Nephron (organoid): Measurements from ENCODE around the gene SNX6.

Source experiments
- H3K27ac Mint-ChIP-seq, 3 experiments: 2 replicates each; pipeline ENCODE4 v1.8.0; 2020; ENCODE audit warnings: mixed read lengths in 3 of 3, mild to moderate bottlenecking in 2 of 3, moderate library complexity in 1 of 3
- H3K27me3 Mint-ChIP-seq: 2 replicates; pipeline ENCODE4 v1.8.0; 2021; ENCODE audit warnings: low read depth, mild to moderate bottlenecking, moderate library complexity, mixed read lengths
- H3K36me3 Mint-ChIP-seq: 2 replicates; pipeline ENCODE4 v1.8.0; 2020; ENCODE audit warnings: low read depth, mixed read lengths
- H3K4me1 Mint-ChIP-seq: 2 replicates; pipeline ENCODE4 v1.8.0; 2020; ENCODE audit warnings: mixed read lengths
- H3K4me3 Mint-ChIP-seq, 3 experiments: 2 replicates each; pipeline ENCODE4 v1.8.0; 2020; ENCODE audit warnings: mild to moderate bottlenecking in 3 of 3, mixed read lengths in 3 of 3, moderate library complexity in 2 of 3
- H3K9me3 Mint-ChIP-seq: 2 replicates; pipeline ENCODE4 v1.8.0; 2020; ENCODE audit warnings: mixed read lengths
- CTCF ChIP-seq, 3 experiments: fragments of 200-600 bp; sonication (generic); IDR thresholded peaks; one replicate each; pipeline ENCODE4 v1.5.0; 2021; ENCODE audit warnings: antibody characterized with exemption in 3 of 3; ENCODE audit not compliant: unreplicated experiment in 3 of 3

Gene SNX6

GRCh38 chr14:34671716-34672115 lies 41.8 kb upstream of the SNX6 start:
- Mint-ChIP-seq H3K36me3 (no peaks in the 10 kb centered on the region), H3K27ac (no peak overlapping the region), H3K4me3 (no peak overlapping the region), H3K4me1 (peaks cover 3% of the 10 kb centered on the region), H3K9me3 (no peaks in the 10 kb centered on the region), H3K27me3 (no peaks in the 10 kb centered on the region)
- no peak for TF ChIP-seq CTCF (IDR thresholded peaks at IDR 0.05; ENCODE audit: unreplicated experiment in 3 of 3)

GRCh38 chr14:34668111-34668510 lies 38.2 kb upstream of the SNX6 start:
- TF ChIP-seq CTCF (IDR thresholded peaks at IDR 0.05; ENCODE audit: unreplicated experiment in 3 of 3) = no peak
- Mint-ChIP-seq H3K4me3 (no peak overlapping the region), H3K9me3 (peaks cover 3% of the 10 kb centered on the region)

GRCh38 chr14:34667007-34667406 lies 37.1 kb upstream of the SNX6 start:
- no peak for TF ChIP-seq CTCF (IDR thresholded peaks at IDR 0.05; ENCODE audit: unreplicated experiment in 3 of 3)
- Mint-ChIP-seq H3K27me3 (no peaks in the 10 kb centered on the region), H3K4me3 (no peak overlapping the region), H3K27ac (peak overlapping the region in 1 of 3 experiments; percentile 92), H3K9me3 (peaks cover 10% of the 10 kb centered on the region), H3K4me1 (peaks cover 11% of the 10 kb centered on the region), H3K36me3 (no peaks in the 10 kb centered on the region)

More at GRCh38 chr14:34668111-34668510, 38.2 kb upstream of the SNX6 start:
- H3K27me3 Mint-ChIP-seq = no peaks in the 10 kb centered on the region
- H3K36me3 Mint-ChIP-seq = no peaks in the 10 kb centered on the region
- H3K4me1 Mint-ChIP-seq = peaks cover 11% of the 10 kb centered on the region
- H3K27ac Mint-ChIP-seq = no peak overlapping the region

GRCh38 chr14:34665785-34666435 lies 36.0 kb upstream of the SNX6 start:
- Mint-ChIP-seq H3K27me3 (no peaks in the 10 kb centered on the region), H3K36me3 (no peaks in the 10 kb centered on the region), H3K4me1 (peaks cover 11% of the 10 kb centered on the region), H3K27ac (peak overlapping the region; percentile 74 to 97 (median 92)), H3K9me3 (peaks cover 13% of the 10 kb centered on the region), H3K4me3 (no peak overlapping the region)
- TF ChIP-seq CTCF (IDR thresholded peaks at IDR 0.05; ENCODE audit: unreplicated experiment in 3 of 3) = no peak

GRCh38 chr14:34662561-34663088 lies 32.7 kb upstream of the SNX6 start:
- peaks cover 3% of the 10 kb centered on the region for H3K36me3 Mint-ChIP-seq
- peaks cover 11% of the 10 kb centered on the region for H3K4me1 Mint-ChIP-seq
- no peak for TF ChIP-seq CTCF (IDR thresholded peaks at IDR 0.05; ENCODE audit: unreplicated experiment in 3 of 3)

GRCh38 chr14:34660796-34661195 lies 30.8 kb upstream of the SNX6 start:
- Mint-ChIP-seq H3K4me1 (peaks cover 4% of the 10 kb centered on the region), H3K27ac (no peak overlapping the region), H3K9me3 (peaks cover 23% of the 10 kb centered on the region), H3K36me3 (peaks cover 3% of the 10 kb centered on the region), H3K4me3 (no peak overlapping the region), H3K27me3 (no peaks in the 10 kb centered on the region)
- no peak for TF ChIP-seq CTCF (IDR thresholded peaks at IDR 0.05; ENCODE audit: unreplicated experiment in 3 of 3)

More at GRCh38 chr14:34662561-34663088, 32.7 kb upstream of the SNX6 start:
- Mint-ChIP-seq H3K9me3 (peaks cover 23% of the 10 kb centered on the region), H3K4me3 (no peak overlapping the region), H3K27ac (no peak overlapping the region), H3K27me3 (no peaks in the 10 kb centered on the region)
